Endothelial cell of umbilical vein (primary cell): Measurements from ENCODE around the gene CD226.

Source experiments
- EZH2 ChIP-seq: IDR thresholded peaks from 2 replicates; pipeline ENCODE4 v1.6.1; 2012; ENCODE audit warnings: borderline replicate concordance, low read depth, mild to moderate bottlenecking, moderate library complexity, low read length, inconsistent platforms; ENCODE audit not compliant: severe bottlenecking
- JUN ChIP-seq: IDR thresholded peaks from 2 replicates; pipeline ENCODE4 v1.6.1; 2011; ENCODE audit warnings: borderline replicate concordance, low read depth; ENCODE audit not compliant: insufficient read length, insufficient read depth
- MYC ChIP-seq: IDR thresholded peaks from one replicate; pipeline ENCODE4 v1.6.1; 2011; ENCODE audit warnings: mild to moderate bottlenecking, low read depth, low read length
- POLR2A ChIP-seq: IDR thresholded peaks from 2 replicates; pipeline ENCODE4 v1.6.1; 2012; ENCODE audit warnings: low read depth, mild to moderate bottlenecking, control low read depth, low read length
- POLR2AphosphoS5 ChIP-seq: IDR thresholded peaks from 2 replicates; pipeline ENCODE4 v1.6.1; 2012; ENCODE audit warnings: low read depth, mild to moderate bottlenecking, control low read depth, low read length, moderate library complexity; ENCODE audit not compliant: insufficient read depth
- TF ChIP-seq, protein P1 (sequence below), 2 donors: IDR thresholded peaks; 1 replicate in 1 of 2; 2 replicates in 1 of 2; pipeline ENCODE4 v1.5.1; 2011; ENCODE audit warnings: low read length in 2 of 2, mild to moderate bottlenecking in 2 of 2, moderate library complexity in 2 of 2, control low read depth in 1 of 2, inconsistent platforms in 1 of 2, low read depth in 1 of 2; ENCODE audit not compliant: insufficient read depth in 1 of 2; ENCODE audit errors: extremely low read depth in 1 of 2
- TF ChIP-seq, protein P2 (sequence below): IDR thresholded peaks from 2 replicates; pipeline ENCODE4 v1.6.1; 2011; ENCODE audit not compliant: insufficient read depth, insufficient read length

DNA sequence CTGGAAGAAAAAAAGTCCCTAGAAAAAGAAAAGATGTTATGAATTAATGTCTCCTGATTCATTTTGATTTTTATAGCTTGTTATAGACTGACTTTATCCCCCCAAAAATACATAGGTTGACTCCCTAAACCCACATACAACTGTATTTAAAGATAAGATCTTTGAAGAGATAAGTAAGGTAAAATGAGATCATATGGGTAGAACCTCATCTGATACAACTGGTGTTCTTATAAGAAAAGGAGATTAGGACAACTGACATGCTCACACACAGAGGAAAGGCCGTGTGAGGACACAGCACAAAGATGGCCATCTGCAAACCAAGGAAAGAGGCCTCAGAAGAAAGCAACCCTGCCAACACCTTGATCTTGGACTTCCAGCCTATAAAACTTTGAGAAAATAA, 117.5 kb downstream of the CD226 start:
- TF ChIP-seq, protein P1, sequence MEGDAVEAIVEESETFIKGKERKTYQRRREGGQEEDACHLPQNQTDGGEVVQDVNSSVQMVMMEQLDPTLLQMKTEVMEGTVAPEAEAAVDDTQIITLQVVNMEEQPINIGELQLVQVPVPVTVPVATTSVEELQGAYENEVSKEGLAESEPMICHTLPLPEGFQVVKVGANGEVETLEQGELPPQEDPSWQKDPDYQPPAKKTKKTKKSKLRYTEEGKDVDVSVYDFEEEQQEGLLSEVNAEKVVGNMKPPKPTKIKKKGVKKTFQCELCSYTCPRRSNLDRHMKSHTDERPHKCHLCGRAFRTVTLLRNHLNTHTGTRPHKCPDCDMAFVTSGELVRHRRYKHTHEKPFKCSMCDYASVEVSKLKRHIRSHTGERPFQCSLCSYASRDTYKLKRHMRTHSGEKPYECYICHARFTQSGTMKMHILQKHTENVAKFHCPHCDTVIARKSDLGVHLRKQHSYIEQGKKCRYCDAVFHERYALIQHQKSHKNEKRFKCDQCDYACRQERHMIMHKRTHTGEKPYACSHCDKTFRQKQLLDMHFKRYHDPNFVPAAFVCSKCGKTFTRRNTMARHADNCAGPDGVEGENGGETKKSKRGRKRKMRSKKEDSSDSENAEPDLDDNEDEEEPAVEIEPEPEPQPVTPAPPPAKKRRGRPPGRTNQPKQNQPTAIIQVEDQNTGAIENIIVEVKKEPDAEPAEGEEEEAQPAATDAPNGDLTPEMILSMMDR (IDR thresholded peaks at IDR 0.05; ENCODE audit: extremely low read depth in 1 of 2, insufficient read depth in 1 of 2, low read depth in 1 of 2, low read length in 2 of 2): no peak
- TF ChIP-seq, protein P2, sequence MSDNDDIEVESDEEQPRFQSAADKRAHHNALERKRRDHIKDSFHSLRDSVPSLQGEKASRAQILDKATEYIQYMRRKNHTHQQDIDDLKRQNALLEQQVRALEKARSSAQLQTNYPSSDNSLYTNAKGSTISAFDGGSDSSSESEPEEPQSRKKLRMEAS: no peak
- TF ChIP-seq JUN (no peak), POLR2A (no peak), MYC (no peak), POLR2AphosphoS5 (no peak), EZH2 (no peak)
